ENCODE measurements around the gene C18orf54. TPM values are rescaled to one million over a fixed set of nuclear protein-coding genes. Genes with fewer than 3 reads are reported as not detected.

Gene C18orf54
- total and polyA plus RNA-seq, 2 donors from 2014 or later: 0.65 to 3.1 TPM

GRCh38 chr18:54416436-54416835, 58.7 kb downstream of the C18orf54 start:
- H3K36me3 ChIP-seq (ENCODE audit: control insufficient read depth in 2 of 3, insufficient read depth in 3 of 3, low read length in 3 of 3): no peaks in the 10 kb centered on the region
- H3K9me3 ChIP-seq (ENCODE audit: control insufficient read depth in 2 of 3, insufficient read depth in 1 of 3, low read length in 3 of 3): no peaks in the 10 kb centered on the region
- FAIRE-seq (no peak), DNase-seq (peak in 1 of 5 donors; percentile 42)
- H3K9ac ChIP-seq (ENCODE audit: low read length in 3 of 3): no peak overlapping the region
- intact Hi-C loops (cut with DNase I): no loop called here
- no peaks in the 10 kb centered on the region for H3K27me3 ChIP-seq (ENCODE audit: control insufficient read depth, insufficient read depth, low read length)
- H3K27ac ChIP-seq (ENCODE audit: low read depth in 2 of 2, low read length in 2 of 2): no peak overlapping the region
- no peak overlapping the region for H3K4me3 ChIP-seq (ENCODE audit: low read length in 3 of 3)
- TF ChIP-seq CTCF (IDR thresholded peaks at IDR 0.05; ENCODE audit: borderline replicate concordance, extremely low read depth, insufficient read depth): no peak
- no peaks in the 10 kb centered on the region for H3K4me1 ChIP-seq (ENCODE audit: control insufficient read depth in 2 of 3, insufficient read depth in 2 of 3, low read depth in 1 of 3, low read length in 3 of 3)

DNA sequence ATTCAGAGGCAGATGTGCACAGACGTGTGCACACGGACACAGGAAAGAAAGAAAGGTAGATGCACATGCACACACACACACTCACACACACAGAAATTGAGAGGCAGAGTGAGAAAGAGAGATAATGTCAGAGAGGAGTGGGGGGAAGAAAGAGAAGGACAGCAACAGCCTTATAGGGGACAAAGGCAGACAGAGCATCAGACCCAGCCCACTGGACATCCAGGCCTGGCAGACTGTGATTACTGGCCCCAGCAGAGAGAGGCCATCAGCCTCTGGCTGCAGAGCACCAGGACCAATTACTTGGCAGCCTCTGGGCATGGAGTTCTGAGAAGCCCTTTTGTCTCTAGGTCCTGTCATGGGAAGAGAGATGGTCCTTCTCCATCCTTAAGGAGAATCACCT, 66.1 kb downstream of the C18orf54 start:
- H3K9ac ChIP-seq (ENCODE audit: low read length in 3 of 3): no peak overlapping the region
- no peak overlapping the region for H3K27ac ChIP-seq (ENCODE audit: low read depth in 2 of 2, low read length in 2 of 2)
- H3K27me3 ChIP-seq (ENCODE audit: control insufficient read depth, insufficient read depth, low read length): no peaks in the 10 kb centered on the region
- FAIRE-seq (no peak), DNase-seq (no peak)
- no peak overlapping the region for H3K4me3 ChIP-seq (ENCODE audit: low read length in 3 of 3)
- no peaks in the 10 kb centered on the region for H3K9me3 ChIP-seq (ENCODE audit: control insufficient read depth in 2 of 3, insufficient read depth in 1 of 3, low read length in 3 of 3)
- no peaks in the 10 kb centered on the region for H3K36me3 ChIP-seq (ENCODE audit: control insufficient read depth in 2 of 3, insufficient read depth in 3 of 3, low read length in 3 of 3)
- no peaks in the 10 kb centered on the region for H3K4me1 ChIP-seq (ENCODE audit: control insufficient read depth in 2 of 3, insufficient read depth in 2 of 3, low read depth in 1 of 3, low read length in 3 of 3)
- no peak for TF ChIP-seq CTCF (IDR thresholded peaks at IDR 0.05; ENCODE audit: borderline replicate concordance, extremely low read depth, insufficient read depth)
- intact Hi-C loops (cut with DNase I): no loop called here

- no peak for TF ChIP-seq CTCF (IDR thresholded peaks at IDR 0.05; ENCODE audit: borderline replicate concordance, extremely low read depth, insufficient read depth)
- H3K27ac ChIP-seq (ENCODE audit: low read depth in 2 of 2, low read length in 2 of 2): no peak overlapping the region
- intact Hi-C loops (cut with DNase I): no loop called here
- no peaks in the 10 kb centered on the region for H3K36me3 ChIP-seq (ENCODE audit: control insufficient read depth in 2 of 3, insufficient read depth in 3 of 3, low read length in 3 of 3)
- no peaks in the 10 kb centered on the region for H3K9me3 ChIP-seq (ENCODE audit: control insufficient read depth in 2 of 3, insufficient read depth in 1 of 3, low read length in 3 of 3)
- H3K4me1 ChIP-seq (ENCODE audit: control insufficient read depth in 2 of 3, insufficient read depth in 2 of 3, low read depth in 1 of 3, low read length in 3 of 3): no peaks in the 10 kb centered on the region
- DNase-seq (no peak), FAIRE-seq (no peak)
- no peaks in the 10 kb centered on the region for H3K27me3 ChIP-seq (ENCODE audit: control insufficient read depth, insufficient read depth, low read length)
- no peak overlapping the region for H3K9ac ChIP-seq (ENCODE audit: low read length in 3 of 3)
- H3K4me3 ChIP-seq (ENCODE audit: low read length in 3 of 3): no peak overlapping the region
These were observed 68.5 kb downstream of the C18orf54 start for GRCh38 chr18:54426085-54426665.

Other genes starting within 250 kb of the C18orf54 start
- 123 TPM for gene MBD2, start 133.2 kb upstream of the C18orf54 start, total RNA-seq
- 79.1 TPM for gene MBD2, start 133.2 kb upstream of the C18orf54 start, polyA plus RNA-seq (ENCODE audit: insufficient read depth, low read depth, low replicate concordance)
- 45.1 TPM for gene POLI, start 88.4 kb upstream of the C18orf54 start, total RNA-seq
- gene POLI, start 88.4 kb upstream of the C18orf54 start, polyA plus RNA-seq (ENCODE audit: insufficient read depth, low read depth, low replicate concordance): 15.6 TPM
- gene STARD6, start within 50 bp of the C18orf54 start, total RNA-seq: 0.19 TPM
- not detected for gene STARD6, start within 50 bp of the C18orf54 start, polyA plus RNA-seq (ENCODE audit: insufficient read depth, low read depth, low replicate concordance)
- gene DYNAP, start 233.3 kb downstream of the C18orf54 start, total RNA-seq: not detected
- not detected for gene DYNAP, start 233.3 kb downstream of the C18orf54 start, polyA plus RNA-seq (ENCODE audit: insufficient read depth, low read depth, low replicate concordance)

Measured in kidney (tissue), 14 donors.